NT2/D1 (cell line): ENCODE data around the gene SNAPC2.

Experiments
- SUZ12 ChIP-seq: IDR thresholded peaks from 2 replicates; pipeline ENCODE4 v1.6.1; 2011; ENCODE audit not compliant: insufficient read length, insufficient read depth; ENCODE audit errors: extremely low read depth
- YY1 ChIP-seq: IDR thresholded peaks from 2 replicates; pipeline ENCODE4 v1.6.1; 2011; ENCODE audit not compliant: insufficient read length, insufficient read depth

DNA sequence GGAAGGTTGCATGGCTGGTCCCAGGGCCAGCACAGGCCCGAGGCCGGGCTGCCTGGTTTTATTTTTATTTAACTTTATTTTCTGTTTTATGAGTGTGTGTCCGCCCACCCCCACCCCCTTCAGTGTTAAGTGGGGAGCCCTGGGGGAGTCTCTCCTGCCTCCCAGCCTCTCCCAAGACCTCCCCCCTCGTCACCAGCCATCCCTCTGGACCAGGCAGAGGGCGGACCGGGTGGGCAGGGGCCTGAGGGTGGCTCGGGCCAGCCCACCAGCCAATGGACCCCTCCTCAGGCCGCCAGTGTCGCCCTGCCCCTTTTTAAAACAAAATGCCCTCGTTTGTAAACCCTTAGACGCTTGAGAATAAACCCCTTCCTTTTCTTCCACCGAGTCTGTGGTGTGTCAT, 6.0 kb upstream of the SNAPC2 start:
- TF ChIP-seq SUZ12 (no peak), YY1 (no peak)
